GM12878 (cell line): ENCODE data around the gene CCDC34. TPM values are rescaled to one million over a fixed set of nuclear protein-coding genes. Genes with fewer than 3 reads are reported as not detected.

Experiments
- ATAC-seq: fragments of 200-7000 bp; cut with Tn5 transposase; 3 replicates; pipeline ENCODE4 v1.9.1; 2020; ENCODE audit warnings: mild to moderate bottlenecking, moderate library complexity
- BruUV-seq: library from RNA; stranded (reverse); fragments of 400-500 nt; replicated peaks from 2 replicates; lab custom pipeline; 2021; lab: Mats Ljungman, UMichigan
- CTCF ChIA-PET: fragments of 300-600 bp; sonication (Branson Sonifier 250); formaldehyde crosslinking; extraction: SDS; loops from one replicate; lab custom pipeline; 2021; ENCODE audit warnings: inconsistent platforms; lab: Yijun Ruan, JAX
- POLR2A ChIA-PET: fragments of 350-600 bp; formaldehyde crosslinking; extraction: SDS; loops from one replicate; lab custom pipeline; 2021; ENCODE audit warnings: inconsistent platforms; lab: Charles Lee
- RAD21 ChIA-PET: fragments of 300-600 bp; sonication (Branson Sonifier 250); formaldehyde crosslinking; loops from one replicate; lab custom pipeline; 2023; ENCODE audit warnings: antibody characterized with exemption; ENCODE audit not compliant: unreplicated experiment; lab: Charles Lee
- SMC1A ChIA-PET: fragments of 300-600 bp; sonication (Branson Sonifier 250); formaldehyde crosslinking; loops from one replicate; lab custom pipeline; 2023; ENCODE audit not compliant: unreplicated experiment, uncharacterized antibody; lab: Charles Lee
- DNase-seq: peaks from one replicate; pipeline ENCODE4 v3.0.0-alpha.2; 2011; ENCODE audit warnings: low read depth, low spot score
- FAIRE-seq: peaks from 3 replicates; lab custom pipeline; 2011; peaks lifted over from hg19 to GRCh38; lab: Jason Lieb, UNC
- H2AFZ ChIP-seq: 2 replicates; pipeline ENCODE4 v1.6.0; 2011; ENCODE audit warnings: low read depth, low read length, control low read depth; ENCODE audit not compliant: control insufficient read depth
- H3K27ac ChIP-seq: 2 replicates; pipeline ENCODE4 v1.5.1; 2011; ENCODE audit warnings: control low read depth; ENCODE audit not compliant: control insufficient read depth, insufficient read depth
- H3K27me3 ChIP-seq, 2 experiments: replicated peaks in 1 of 2; 2 replicates each; pipeline versions ENCODE4 v1.6.0 to v1.6.1; 2011; ENCODE audit warnings: low read length in 1 of 2; ENCODE audit not compliant: control insufficient read depth in 2 of 2, insufficient read depth in 2 of 2
- H3K36me3 ChIP-seq, 2 experiments: 2 replicates each; pipeline ENCODE4 v1.5.1; 2011; ENCODE audit warnings: low read length in 1 of 2; ENCODE audit not compliant: control insufficient read depth in 2 of 2, insufficient read depth in 2 of 2
- H3K4me1 ChIP-seq: 2 replicates; pipeline ENCODE4 v1.6.1; 2011; ENCODE audit warnings: mild to moderate bottlenecking, low read length, moderate library complexity, mixed read lengths; ENCODE audit not compliant: control insufficient read depth, insufficient read depth
- H3K4me2 ChIP-seq: 2 replicates; pipeline ENCODE4 v1.6.0; 2011; ENCODE audit warnings: control low read depth; ENCODE audit not compliant: control insufficient read depth, insufficient read depth
- H3K4me3 ChIP-seq: fragments of 200-600 bp; sonication (generic); 2 replicates; pipeline ENCODE4 v1.5.1; 2016
- H3K79me2 ChIP-seq: 2 replicates; pipeline ENCODE4 v1.6.0; 2011; ENCODE audit warnings: low read length; ENCODE audit not compliant: control insufficient read depth, insufficient read depth
- H3K9ac ChIP-seq: 2 replicates; pipeline ENCODE4 v1.8.0; 2011; ENCODE audit warnings: low read length, control low read depth, mixed read lengths; ENCODE audit not compliant: control insufficient read depth, insufficient read depth
- H3K9me3 ChIP-seq: replicated peaks from 3 replicates; pipeline ENCODE4 v1.5.1; 2011; ENCODE audit warnings: mild to moderate bottlenecking, low read length; ENCODE audit not compliant: control insufficient read depth, insufficient read depth
- H4K20me1 ChIP-seq: 2 replicates; pipeline ENCODE4 v1.6.0; 2011; ENCODE audit not compliant: control insufficient read depth, insufficient read depth
- BACH1 ChIP-seq: fragments of 450-650 bp; IDR thresholded peaks from 2 replicates; pipeline ENCODE4 v1.6.1; 2017; ENCODE audit warnings: mild to moderate bottlenecking, borderline replicate concordance
- CREM ChIP-seq: IDR thresholded peaks from 2 replicates; pipeline ENCODE4 v1.6.1; 2014; ENCODE audit warnings: antibody characterized with exemption, low read depth
- GATAD2B ChIP-seq: fragments of 450-650 bp; conservative IDR thresholded peaks from 2 replicates; pipeline ENCODE4 v1.6.1; 2017; ENCODE audit warnings: low read depth, mild to moderate bottlenecking, moderate library complexity
- KAT2A ChIP-seq: conservative IDR thresholded peaks from 2 replicates; pipeline ENCODE4 v1.6.1; 2011; ENCODE audit warnings: low read depth, low read length; ENCODE audit not compliant: control insufficient read depth
- NR2C2 ChIP-seq: IDR thresholded peaks from 2 replicates; pipeline ENCODE4 v1.6.1; 2011; ENCODE audit warnings: borderline replicate concordance, low read depth; ENCODE audit not compliant: control insufficient read depth, insufficient read length
- SIN3A ChIP-seq: IDR thresholded peaks from 2 replicates; pipeline ENCODE4 v1.6.1; 2012; ENCODE audit warnings: low read depth, low read length, improper control_type of control experiment
- STAT3 ChIP-seq: IDR thresholded peaks from 2 replicates; pipeline ENCODE4 v1.6.1; 2011; ENCODE audit warnings: low read depth, low read length, improper control_type of control experiment
- TARDBP ChIP-seq: IDR thresholded peaks from 2 replicates; pipeline ENCODE4 v1.6.1; 2016; ENCODE audit warnings: borderline replicate concordance
- TCF12 ChIP-seq: IDR thresholded peaks from 2 replicates; pipeline ENCODE4 v1.6.1; 2011; ENCODE audit warnings: low read depth, mild to moderate bottlenecking, low read length
- TCF7 ChIP-seq: IDR thresholded peaks from 2 replicates; pipeline ENCODE4 v1.6.1; 2014; ENCODE audit warnings: antibody characterized with exemption, borderline replicate concordance
- ZNF207 ChIP-seq: fragments of 450-650 bp; IDR thresholded peaks from 2 replicates; pipeline ENCODE4 v1.6.1; 2014; ENCODE audit warnings: antibody characterized with exemption, mild to moderate bottlenecking, borderline replicate concordance
- ZNF24 ChIP-seq: fragments of 450-650 bp; IDR thresholded peaks from 2 replicates; pipeline ENCODE4 v1.6.1; 2017; ENCODE audit warnings: antibody characterized with exemption, mild to moderate bottlenecking
- WGBS: methylation state at CpG from one replicate; pipeline ENCODE4 v1.1.6; 2016; ENCODE audit warnings: low lambda C conversion rate; ENCODE audit not compliant: insufficient replicate concordance, insufficient coverage; ENCODE audit errors: missing lambda C conversion rate; 5-methylcytosine and 5-hydroxymethylcytosine counted together
- in situ Hi-C: fragments of 300-500 bp; cut with MboI; formaldehyde crosslinking; loops from 9 replicates; pipeline ENCODE4 v1.14.3; 2018; ENCODE audit warnings: mixed read lengths
- intact Hi-C: fragments of 100-400 bp; cut with micrococcal nuclease; formaldehyde crosslinking; loops from one replicate; pipeline ENCODE4 v1.14.2; 2022; ENCODE audit not compliant: unreplicated experiment
- polyA plus RNA-seq, 11 experiments: library from polyadenylated mRNA; depleted of rRNA in 4 of 11; unstranded in 6 of 11; stranded (reverse) in 5 of 11; fragments of >200 nt; fragmentation: Nextera tagmentation in 4 of 11; fragmentation: Illumina TruSeq in 1 of 11; extraction: Ambion mirVana in 4 of 11; extraction: Trizol in 1 of 11; gene quantifications; 1 replicate in 1 of 11; 2 replicates in 10 of 11; pipeline versions ENCODE4 v1.2.1 to v1.2.3, GENCODE V29; 2011 to 2016; ENCODE audit warnings: inconsistent platforms in 2 of 11, missing spikeins in 2 of 11, low read depth in 1 of 11
- total RNA-seq, 4 experiments: library from RNA; depleted of rRNA in 3 of 4; stranded (reverse); fragments of >200 nt in 3 of 4; fragmentation: Illumina TruSeq in 1 of 4; extraction: Trizol in 1 of 4; gene quantifications; 2 replicates each; pipeline versions ENCODE4 v1.2.1 to v1.2.3, GENCODE V29; 2013 to 2021
- TF ChIP-seq, protein P1 (sequence below): fragments of 450-650 bp; IDR thresholded peaks from 2 replicates; pipeline ENCODE4 v1.6.1; 2018; ENCODE audit warnings: mild to moderate bottlenecking, low read depth, moderate library complexity; ENCODE audit not compliant: partially characterized antibody
- TF ChIP-seq, protein P2 (sequence below): IDR thresholded peaks from 2 replicates; pipeline ENCODE4 v1.6.1; 2011; ENCODE audit warnings: borderline replicate concordance, low read depth, mild to moderate bottlenecking, moderate library complexity, mixed read lengths, low read length; ENCODE audit not compliant: insufficient read depth; ENCODE audit errors: extremely low read length

CCDC34 gene
- total and polyA plus RNA-seq, 10 of the 15 experiments (the other 5 are each of a cell fraction or from before 2014, with no cell fraction given) = 6.2 to 39.1 (median 14.6) TPM

- H3K36me3 ChIP-seq = no peaks in the 10 kb centered on the region
- POLR2A ChIA-PET = no interaction called here
- H4K20me1 ChIP-seq = no peaks in the 10 kb centered on the region
- CTCF ChIA-PET = no interaction called here
- 50% methylated on average over 2 of the region's 2 CpGs for WGBS
- no peak overlapping the region for H3K4me2 ChIP-seq
- no peak for ATAC-seq
- SMC1A ChIA-PET = no interaction called here
- H3K4me3 ChIP-seq = no peak overlapping the region
- no peaks in the 10 kb centered on the region for H3K4me1 ChIP-seq
- H3K27ac ChIP-seq = no peak overlapping the region
- FAIRE-seq = no peak
- RAD21 ChIA-PET = no interaction called here
- TF ChIP-seq CREM (no peak), KAT2A (no peak), ZNF24 (no peak), TCF12 (no peak), GATAD2B (no peak), NR2C2 (no peak), SIN3A (no peak), ZNF207 (no peak), BACH1 (no peak), TCF7 (no peak), TARDBP (no peak), STAT3 (no peak)
- TF ChIP-seq, protein P1, sequence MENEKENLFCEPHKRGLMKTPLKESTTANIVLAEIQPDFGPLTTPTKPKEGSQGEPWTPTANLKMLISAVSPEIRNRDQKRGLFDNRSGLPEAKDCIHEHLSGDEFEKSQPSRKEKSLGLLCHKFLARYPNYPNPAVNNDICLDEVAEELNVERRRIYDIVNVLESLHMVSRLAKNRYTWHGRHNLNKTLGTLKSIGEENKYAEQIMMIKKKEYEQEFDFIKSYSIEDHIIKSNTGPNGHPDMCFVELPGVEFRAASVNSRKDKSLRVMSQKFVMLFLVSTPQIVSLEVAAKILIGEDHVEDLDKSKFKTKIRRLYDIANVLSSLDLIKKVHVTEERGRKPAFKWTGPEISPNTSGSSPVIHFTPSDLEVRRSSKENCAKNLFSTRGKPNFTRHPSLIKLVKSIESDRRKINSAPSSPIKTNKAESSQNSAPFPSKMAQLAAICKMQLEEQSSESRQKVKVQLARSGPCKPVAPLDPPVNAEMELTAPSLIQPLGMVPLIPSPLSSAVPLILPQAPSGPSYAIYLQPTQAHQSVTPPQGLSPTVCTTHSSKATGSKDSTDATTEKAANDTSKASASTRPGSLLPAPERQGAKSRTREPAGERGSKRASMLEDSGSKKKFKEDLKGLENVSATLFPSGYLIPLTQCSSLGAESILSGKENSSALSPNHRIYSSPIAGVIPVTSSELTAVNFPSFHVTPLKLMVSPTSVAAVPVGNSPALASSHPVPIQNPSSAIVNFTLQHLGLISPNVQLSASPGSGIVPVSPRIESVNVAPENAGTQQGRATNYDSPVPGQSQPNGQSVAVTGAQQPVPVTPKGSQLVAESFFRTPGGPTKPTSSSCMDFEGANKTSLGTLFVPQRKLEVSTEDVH = no peak
- TF ChIP-seq, protein P2, sequence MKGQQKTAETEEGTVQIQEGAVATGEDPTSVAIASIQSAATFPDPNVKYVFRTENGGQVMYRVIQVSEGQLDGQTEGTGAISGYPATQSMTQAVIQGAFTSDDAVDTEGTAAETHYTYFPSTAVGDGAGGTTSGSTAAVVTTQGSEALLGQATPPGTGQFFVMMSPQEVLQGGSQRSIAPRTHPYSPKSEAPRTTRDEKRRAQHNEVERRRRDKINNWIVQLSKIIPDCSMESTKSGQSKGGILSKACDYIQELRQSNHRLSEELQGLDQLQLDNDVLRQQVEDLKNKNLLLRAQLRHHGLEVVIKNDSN = no peak
- no peak overlapping the region for H2AFZ ChIP-seq
- no peak for DNase-seq
- in situ Hi-C loops (no loop called here), intact Hi-C loops (no loop called here)
- H3K27me3 ChIP-seq = no peaks in the 10 kb centered on the region
- H3K9ac ChIP-seq = no peak overlapping the region
- no peaks in the 10 kb centered on the region for H3K79me2 ChIP-seq
- no peaks in the 10 kb centered on the region for H3K9me3 ChIP-seq
- BruUV-seq = no TSS peak
Observed at GRCh38 chr11:27372164-27372563, 9.1 kb upstream of the CCDC34 start.
